HG03039 (cell line): ENCODE data around the gene RPN1.
"Not testable (repeated sequence)": the region's sequence is repeated elsewhere in the genome, so short reads cannot be mapped to it uniquely, and the experiment has no call there.

Source experiments
- ATAC-seq: cut with Tn5 transposase; IDR thresholded peaks from one replicate; pipeline ENCODE4 v1.9.1; 2021; ENCODE audit warnings: mild to moderate bottlenecking, moderate library complexity; ENCODE audit not compliant: unreplicated experiment

Gene RPN1

GRCh38 chr3:128650096-128651050 lies at the start of gene RPN1:
TSS of gene RPN1 (minus strand) at chr3:128650818. CDS start at chr3:128650800, 18 bp downstream.
- ATAC-seq = peak; percentile 93

GRCh38 chr3:128698211-128699047 lies 47.8 kb upstream of the RPN1 start:
- no peak for ATAC-seq

GRCh38 chr3:128697341-128697740 lies 46.7 kb upstream of the RPN1 start:
- no peak for ATAC-seq

- ATAC-seq = no peak
Measured at GRCh38 chr3:128693696-128694095, 43.1 kb upstream of the RPN1 start.

GRCh38 chr3:128689060-128689459 lies 38.4 kb upstream of the RPN1 start:
- no peak for ATAC-seq

GRCh38 chr3:128686465-128686864 lies 35.8 kb upstream of the RPN1 start:
- ATAC-seq = no peak

- no peak for ATAC-seq
Measured at GRCh38 chr3:128684986-128685726, 34.5 kb upstream of the RPN1 start.

- ATAC-seq = no peak
Measured at GRCh38 chr3:128683957-128684356, 33.3 kb upstream of the RPN1 start.

GRCh38 chr3:128681369-128681829 lies 30.8 kb upstream of the RPN1 start:
- ATAC-seq = no peak

- ATAC-seq = peak; percentile 92
Measured at GRCh38 chr3:128680603-128681368, 30.2 kb upstream of the RPN1 start.

- ATAC-seq = no peak
Measured at GRCh38 chr3:128679338-128679737, 28.7 kb upstream of the RPN1 start.

GRCh38 chr3:128675802-128676201 lies 25.2 kb upstream of the RPN1 start:
- not testable (repeated sequence) for ATAC-seq

GRCh38 chr3:128674161-128674784 lies 23.7 kb upstream of the RPN1 start:
- no peak for ATAC-seq

GRCh38 chr3:128667641-128668040 lies 17.0 kb upstream of the RPN1 start:
- ATAC-seq = no peak

GRCh38 chr3:128665362-128666021 lies 14.9 kb upstream of the RPN1 start:
- ATAC-seq = no peak

GRCh38 chr3:128663151-128663550 lies 12.5 kb upstream of the RPN1 start:
- no peak for ATAC-seq

GRCh38 chr3:128655531-128655930 lies 4.9 kb upstream of the RPN1 start:
- ATAC-seq = no peak

- not testable (repeated sequence) for ATAC-seq
Measured at GRCh38 chr3:128653993-128654805, 3.6 kb upstream of the RPN1 start.
